NCI-H345 treated with DMSO at 0.1 percent for 48 hours (cell line): ENCODE measurements around the gene STIM2.
"Not testable (repeated sequence)": the region's sequence is repeated elsewhere in the genome, so short reads cannot be mapped to it uniquely, and the experiment has no call there.

ENCODE experiments used
- DNase-seq: peaks from one replicate; lab custom pipeline; 2025; ENCODE audit not compliant: unreplicated experiment; lab: John Stamatoyannopoulos, UW

STIM2 gene

DNA sequence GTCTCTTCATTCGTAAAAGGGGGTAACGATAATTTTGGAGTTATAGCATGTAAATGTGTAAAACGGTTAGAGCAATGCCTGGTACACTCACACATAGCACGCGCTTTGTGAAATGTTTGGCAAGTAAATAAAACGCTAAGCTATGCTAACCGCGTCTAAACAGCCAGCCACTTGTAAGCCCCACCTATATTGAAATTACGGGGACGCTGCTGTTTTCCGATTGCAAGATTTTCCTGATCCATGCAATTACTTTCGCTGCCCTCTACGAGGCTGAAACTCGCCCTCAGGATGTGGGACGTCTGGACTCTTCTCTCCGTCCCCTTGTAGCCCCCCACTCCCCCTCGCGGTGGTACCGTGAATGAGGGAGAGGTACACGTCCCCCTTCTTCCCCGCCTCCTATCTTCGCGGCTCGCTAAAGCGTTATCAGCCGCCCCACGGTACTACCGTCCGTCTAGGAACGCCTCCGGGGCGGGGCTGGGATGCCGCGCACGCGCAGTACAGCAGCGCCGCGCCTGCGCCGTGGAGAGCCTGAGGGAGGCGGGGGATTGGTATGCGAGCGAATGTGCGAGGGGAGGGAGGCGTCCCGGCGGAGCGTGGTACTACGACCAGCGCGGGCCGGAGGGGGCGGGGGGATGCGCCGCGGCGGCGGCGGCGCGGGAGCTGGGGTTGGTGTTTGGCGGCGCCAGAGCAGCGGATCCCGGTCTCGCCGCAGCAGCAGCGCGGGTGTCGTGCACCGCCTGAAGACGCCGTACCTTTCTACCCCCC is at the start of gene STIM2:
TSS of gene STIM2 (plus strand) at position 685 of the 765 bp plus-strand sequence.
- peak; percentile 73 for DNase-seq

DNA sequence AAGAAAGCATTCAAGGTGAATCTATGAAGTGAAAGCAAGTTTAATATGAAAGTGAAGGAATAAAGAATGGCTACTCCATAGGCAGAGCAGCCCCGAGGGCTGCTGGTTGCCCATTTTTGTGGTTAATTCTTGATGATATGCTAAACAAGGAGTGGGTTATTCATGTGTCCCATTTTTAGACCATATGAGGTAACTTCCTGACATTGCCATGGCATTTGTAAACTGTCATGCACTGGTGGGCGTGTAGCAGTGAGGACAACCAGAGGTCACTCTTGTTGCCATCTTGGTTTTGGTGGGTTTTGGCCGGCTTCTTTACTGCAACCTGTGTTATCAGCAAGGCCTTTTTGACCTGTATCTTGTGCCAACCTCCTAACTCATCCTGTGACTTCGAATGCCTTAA is 49.1 kb upstream of the STIM2 start:
- not testable (repeated sequence) for DNase-seq

DNA sequence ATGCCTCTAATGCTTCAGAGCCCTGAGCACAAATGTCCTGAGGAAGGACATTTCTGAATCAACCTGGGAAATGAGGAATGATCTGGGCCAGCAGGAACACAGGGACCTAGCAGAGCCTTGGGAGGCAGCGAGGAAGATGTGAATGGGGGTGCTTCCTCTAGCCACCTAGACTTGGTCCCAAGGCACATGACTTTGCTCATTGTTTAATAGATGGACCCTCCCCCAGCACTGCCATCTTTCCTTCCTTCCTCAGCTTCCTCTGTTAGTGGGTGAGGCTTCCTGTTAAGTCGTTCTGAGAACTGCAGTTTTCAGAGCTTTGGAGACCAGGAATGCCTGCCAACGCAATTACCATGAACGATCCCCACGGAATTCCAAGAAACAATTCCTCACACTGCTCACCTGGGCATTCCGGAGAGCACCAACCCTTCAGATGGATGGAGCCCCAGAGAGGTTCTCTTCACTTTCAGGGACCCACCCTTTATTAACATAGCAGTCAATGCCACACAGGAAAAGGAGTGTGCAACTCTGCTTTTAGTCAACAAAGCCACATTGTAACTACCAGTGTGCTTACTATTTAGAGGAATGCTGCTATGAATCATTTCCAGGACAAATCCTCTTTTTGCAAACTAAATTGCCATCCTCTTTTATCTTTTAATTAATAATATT is 48.5 kb upstream of the STIM2 start:
- no peak for DNase-seq

DNA sequence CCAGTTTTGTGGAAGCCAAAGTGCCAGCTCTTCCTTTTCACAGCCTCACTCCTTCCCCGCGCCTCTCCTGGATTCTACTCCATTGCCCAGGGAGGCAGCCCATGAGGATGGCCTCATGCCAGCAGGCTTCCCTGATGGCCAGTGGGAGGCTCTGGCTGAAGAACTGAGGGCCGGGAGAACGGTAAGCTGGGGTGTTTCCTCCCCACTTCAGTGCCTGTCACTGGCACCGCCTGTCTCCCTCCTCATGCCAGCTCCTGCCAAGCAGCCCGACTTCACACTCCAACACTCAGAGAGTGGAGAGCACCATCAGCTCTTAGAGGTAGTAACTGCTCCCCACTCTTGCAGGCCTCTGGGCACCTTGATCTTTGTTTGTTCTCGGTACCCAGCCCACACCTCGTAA is 46.9 kb upstream of the STIM2 start:
- DNase-seq: no peak

DNA sequence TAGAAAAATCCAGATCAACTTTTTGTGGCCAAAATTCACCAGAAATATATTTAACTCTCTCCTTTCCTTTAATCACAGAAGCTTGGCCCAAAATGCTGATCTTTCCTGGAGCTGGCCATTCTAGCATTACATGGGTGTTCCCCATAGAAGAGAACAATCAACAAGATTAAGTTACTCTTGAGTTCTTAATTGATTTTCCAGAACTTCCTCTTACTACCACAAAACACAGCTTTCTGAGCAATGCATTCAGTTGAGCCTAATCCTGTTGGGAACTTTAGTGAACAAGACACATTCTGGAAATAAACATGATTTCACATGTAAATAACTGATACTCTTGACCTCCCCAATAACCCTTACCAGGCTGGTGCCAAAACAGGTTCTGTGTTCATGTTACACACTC is 45.4 kb upstream of the STIM2 start:
- no peak for DNase-seq

DNA sequence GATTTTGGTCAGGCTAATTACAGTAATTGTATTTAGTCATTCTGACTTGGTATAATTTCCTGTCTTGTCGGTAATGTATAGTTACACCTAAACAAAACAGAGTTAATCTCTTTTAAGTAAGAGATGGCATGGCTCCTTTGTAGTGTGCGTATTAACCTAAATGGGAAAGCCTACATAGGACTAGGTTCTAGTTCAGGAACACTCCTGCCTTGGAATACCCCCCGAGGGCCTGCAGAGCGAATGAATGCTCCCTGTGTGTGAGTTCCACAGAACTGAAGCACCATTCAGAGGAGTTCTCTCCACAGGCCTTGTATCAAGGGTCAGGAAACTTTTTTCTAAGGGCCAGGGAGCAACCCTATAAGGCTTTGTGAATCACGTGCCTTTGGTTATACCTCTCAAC is 44.9 kb upstream of the STIM2 start:
- no peak for DNase-seq

DNA sequence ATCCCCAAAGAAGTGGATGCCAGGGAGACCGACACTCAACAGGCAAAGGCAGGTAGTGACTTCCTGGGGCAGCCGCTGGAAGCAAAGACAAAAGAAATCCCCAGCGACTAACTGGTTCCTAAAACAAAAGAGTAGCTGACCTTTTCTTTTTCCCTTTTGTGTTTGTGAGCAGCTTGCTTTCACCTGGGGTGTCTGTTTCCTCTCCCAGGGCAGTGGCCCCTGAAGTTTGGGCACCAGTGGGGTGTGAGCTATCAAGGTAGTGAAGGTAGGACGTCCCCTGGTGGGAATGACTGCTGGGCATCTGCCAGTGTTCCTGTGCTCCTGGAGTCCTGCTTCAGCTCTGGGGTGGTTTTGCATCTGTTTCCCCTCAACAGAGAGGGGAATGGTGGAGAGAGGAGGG is 41.6 kb upstream of the STIM2 start:
- DNase-seq: no peak

DNA sequence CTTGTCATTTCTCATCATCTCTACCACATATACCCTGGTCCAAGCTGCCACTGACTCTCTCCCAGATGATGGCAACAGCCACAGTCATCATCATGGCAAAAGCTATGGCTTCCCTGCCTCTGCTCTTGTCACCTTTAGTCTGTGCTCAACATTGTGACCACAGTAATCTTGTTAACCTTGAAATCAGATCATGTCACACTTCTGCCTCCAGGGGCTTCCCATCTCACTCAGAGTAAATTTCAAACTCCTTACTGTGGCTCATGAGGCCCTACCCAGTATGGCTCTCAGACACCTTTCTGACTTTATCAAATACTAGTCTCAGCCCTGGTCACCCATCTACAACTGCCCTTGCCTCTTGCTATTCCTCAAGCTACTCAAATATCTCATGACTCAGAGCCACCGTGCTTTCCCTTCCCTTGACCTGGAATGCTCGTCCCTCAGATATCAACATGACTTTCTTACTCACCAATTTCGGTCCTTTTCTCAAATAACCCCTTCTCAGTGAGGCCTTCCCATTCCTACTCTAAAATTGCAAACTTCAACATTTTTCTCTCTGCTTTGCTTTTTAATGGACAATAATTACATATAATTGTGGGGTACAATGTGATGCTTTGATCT is 41.1 kb upstream of the STIM2 start:
- DNase-seq: no peak

DNA sequence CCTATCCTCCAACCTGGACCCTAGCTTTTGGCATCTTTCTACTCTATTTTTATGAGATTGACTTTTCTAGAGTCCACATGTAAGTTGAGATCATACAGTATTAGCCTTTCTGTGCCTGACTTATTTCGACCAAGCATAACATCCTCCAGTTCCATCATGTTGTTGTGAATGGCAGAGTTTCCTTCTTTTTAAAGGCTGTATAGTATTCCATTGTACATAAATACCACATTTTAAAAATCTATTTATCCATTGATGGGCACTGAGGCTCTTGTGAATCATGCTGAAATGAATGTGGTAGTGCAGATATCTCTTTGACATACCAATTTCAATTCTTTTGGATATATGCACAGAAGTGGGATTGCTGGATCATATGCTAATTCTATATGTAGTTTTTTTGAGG is 40.3 kb upstream of the STIM2 start:
- DNase-seq: no peak

DNA sequence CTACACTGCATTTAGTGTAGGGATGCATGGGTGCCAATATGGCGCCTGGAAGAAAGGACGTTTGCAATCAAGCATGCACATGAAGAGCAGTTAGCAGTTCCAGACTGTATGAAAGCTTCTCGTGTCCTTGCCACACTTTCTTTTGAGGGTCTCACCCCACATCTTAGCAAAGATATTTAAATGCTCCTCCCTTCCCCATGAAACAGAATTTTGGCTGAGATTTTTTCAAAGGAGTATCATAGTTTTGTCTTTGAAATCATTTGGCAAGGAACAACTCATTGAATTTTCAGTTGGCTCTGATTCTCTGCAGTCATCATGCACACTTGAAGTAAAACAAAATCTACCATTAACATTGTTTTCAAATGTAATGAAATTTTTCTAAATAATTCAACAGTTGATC is 39.6 kb upstream of the STIM2 start:
- no peak for DNase-seq

DNA sequence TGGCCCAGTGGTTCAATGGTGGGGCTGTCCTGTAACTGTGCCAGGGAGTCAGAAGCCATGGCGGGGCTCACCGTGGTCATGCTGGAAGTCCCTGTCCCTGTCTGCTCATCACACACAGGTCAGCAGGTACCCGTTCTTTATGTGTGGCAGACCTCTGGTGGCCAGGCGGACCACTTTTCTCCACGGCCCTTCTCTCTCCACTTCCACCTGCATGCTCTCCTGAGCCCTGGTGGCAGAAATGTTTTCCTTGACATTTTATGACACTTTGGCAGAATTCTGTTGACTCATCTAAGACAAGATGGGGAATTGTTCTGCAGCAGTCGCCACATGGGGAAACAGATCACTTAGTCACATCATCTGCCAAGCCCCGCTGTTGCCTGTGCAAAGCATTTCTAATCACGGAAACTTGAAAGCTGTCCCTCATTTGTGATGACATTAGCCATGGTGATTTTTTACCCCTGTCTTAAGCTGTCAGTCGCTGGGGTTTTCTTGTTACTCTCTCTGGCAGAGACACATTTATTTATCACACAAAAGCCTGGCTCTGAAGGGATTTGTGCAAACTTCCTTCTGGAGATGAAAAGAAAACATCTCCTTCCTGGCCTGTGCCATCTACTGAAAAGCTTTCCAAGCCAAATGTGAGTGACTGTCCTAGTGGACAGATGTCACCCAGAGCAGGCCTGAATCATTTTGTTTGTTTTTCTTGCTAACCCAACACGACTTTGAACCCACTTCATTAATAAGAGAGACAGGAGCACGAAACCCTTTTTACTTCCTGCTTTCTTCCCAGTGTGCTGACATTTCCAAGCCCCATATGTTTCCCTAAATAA is 38.8 kb upstream of the STIM2 start:
- DNase-seq: no peak

DNA sequence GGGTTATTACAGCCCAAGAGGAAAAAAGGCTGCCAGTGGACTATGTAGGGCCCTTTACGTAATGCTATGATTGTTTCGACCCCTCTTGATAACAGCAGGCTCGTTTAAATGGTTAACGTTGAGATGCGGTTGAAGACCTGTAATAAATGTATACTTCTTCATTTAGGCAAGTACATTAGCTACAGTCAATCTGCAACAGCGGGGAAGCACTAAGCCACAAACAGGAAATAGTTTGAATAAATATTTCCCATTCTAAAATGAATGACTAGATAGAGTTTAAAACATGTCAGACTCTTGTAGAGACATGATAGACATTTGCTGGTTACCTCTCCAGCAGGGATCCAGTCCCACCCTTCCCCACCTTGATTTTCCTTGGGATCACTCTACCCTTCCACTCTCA is 38.1 kb upstream of the STIM2 start:
- DNase-seq: no peak

DNA sequence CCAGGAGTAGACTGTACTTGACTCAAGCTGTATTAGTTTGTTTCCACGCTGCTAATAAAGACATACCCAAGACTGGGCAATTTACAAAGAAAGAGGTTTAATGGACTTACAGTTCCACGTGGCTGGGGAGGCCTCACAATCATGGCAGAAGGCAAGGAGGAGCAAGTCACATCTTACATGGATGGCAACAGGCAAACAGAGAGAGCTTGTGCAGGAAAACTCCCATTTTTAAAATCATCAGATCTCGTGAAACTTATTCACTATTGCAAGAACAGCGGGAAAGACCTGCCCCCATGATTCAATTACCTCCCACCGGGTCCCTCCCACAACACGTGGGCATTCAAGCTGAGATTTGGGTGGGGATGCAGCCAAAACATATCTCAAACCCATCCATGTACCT is 37.7 kb upstream of the STIM2 start:
- DNase-seq: not testable (repeated sequence)

DNA sequence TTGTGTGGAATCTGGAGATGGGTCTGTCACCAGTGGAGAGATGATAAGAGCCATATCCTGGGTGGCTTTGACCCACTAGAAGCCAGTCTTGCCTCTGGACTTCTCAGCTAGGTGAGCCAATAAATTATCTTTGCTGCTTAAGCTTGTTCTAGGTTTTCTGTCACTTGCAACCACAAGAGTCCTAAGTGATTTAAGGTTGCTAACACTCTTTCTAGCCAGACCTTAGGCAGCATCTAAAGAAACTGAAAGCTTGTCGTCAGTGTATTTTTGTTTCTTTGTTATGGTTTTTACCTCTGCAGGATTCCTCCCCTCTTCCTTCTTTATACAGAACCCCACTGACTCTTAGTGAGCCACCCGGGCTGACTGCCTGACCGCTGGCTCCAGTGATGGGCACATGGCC is 37.1 kb upstream of the STIM2 start:
- no peak for DNase-seq

DNA sequence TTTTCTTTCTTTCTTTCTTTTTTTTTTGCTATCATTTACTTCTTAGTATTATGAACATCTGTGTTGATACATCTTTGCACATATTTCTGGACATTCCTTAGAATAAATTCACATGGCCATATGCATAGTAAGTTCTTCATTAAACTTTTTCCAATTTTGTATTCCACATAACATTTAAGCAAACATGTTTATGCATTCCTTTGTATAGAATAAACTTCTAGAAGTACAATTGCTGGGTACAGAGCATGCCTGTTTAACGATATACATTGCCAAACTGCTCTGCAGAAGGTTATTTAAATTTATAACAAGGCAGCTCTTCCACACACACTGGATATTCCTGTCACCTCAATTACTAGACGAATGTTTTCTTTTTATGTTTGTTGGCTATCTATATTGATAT is 36.0 kb upstream of the STIM2 start:
- DNase-seq: no peak

DNA sequence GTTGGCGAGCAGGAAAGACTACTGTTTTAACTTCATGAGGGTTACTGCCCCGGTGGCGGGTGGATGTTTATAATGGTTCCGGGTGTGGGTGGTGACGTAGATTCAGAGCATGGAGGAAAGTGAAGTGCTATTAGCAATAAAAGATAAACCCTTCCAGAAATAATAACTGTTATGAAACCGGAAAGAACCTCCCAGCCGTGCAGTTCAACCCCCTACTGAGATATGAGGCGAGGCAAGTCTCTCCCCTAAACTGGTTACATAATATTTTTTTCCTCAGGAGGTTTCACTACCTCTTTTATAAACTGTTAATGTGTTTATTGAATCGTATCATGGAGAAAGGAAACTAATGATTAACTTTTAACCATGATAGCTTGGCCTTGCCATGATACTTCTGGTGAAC is 33.9 kb upstream of the STIM2 start:
- no peak for DNase-seq

DNA sequence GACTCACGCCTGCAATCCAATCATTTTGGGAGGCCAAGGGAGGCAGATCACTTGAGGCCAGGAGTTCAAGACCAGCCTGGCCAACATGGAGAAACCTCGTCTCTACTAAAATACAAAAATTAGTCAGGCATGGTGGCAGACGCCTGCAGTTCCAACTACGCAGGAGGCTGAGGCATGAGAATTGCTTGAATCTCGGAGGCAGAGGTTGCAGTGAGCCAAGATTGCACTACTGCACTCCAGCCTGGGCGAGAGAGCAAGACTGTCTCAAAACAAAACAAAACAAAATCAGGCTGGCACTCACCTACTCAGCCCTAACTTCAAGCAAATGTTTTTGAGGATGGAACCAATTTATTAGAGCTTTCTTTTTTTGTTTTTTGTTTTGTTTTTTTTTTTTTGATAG is 33.3 kb upstream of the STIM2 start:
- DNase-seq: not testable (repeated sequence)

DNA sequence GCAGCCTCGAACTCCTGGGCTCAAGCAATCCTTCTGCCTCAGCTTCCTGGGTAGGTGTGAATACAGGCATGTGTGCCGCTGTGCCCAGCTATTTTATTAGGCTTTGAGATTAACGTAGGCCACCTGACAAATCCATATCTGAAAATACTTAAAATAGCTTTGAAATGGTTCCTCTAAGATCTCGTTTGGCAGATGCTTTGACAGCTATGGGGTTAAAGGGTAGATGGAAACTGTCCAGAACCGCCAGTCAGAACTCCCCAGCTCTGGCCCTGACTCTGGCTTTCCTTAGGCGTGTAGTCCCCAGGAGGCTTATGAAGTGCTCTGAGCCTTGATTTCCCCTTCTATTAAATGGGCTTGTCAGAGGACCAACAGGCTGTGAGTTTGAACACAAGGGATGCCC is 32.8 kb upstream of the STIM2 start:
- no peak for DNase-seq

DNA sequence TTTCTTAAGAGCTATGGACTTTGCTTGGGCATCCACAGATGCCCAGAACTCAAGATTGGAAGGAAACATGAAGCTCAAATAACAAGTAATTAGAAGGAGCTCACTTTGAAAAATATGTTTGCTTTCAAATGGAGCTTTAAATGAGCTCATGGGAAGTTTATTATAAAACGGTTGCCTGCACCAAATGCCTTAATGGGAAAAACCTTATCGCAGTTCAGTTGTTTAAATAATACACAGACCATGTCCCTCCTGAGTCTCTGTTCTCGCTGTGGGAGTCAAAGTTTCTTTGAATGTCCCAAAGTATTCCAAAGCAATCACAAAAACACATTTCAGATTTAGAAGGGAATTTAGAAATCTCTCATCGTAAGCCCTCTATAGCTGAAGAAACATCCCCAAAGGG is 31.6 kb upstream of the STIM2 start:
- no peak for DNase-seq

DNA sequence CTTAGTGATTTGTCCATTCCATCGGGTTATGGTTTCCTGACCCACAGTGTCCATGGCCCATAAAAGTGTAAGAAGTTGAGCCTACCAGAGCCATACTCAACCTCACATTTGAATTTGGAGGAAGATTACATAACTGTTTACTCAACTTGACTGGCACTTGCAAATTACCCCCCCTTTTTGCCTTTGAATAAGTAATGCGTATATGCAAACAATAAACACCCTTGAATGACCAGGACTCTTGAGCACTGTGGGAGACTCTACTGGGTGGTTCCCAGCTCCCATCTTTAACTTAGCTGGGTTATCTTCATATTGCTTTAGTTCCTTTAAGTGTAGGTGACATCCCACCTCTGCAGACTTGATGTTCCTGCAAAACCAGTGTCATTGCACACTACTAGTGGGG is 30.6 kb upstream of the STIM2 start:
- DNase-seq: no peak

DNA sequence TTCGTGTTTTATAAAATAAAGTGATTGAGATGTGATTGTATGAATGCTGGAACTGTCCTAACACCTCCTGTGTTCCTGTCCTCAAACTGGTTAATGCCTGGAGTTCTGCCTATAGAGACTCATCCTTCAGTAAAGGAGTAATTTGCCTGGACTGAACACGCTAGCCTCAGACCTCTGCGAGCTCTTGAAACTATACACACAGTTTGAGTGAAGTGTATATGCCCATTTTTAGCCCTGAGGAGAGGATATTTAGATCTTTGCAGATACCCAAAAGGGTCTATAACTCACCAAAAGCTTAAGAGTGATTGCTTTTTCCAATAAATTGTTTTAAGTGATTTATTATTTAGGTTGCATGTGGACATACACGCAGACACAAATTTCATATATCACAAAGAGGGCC is 29.9 kb upstream of the STIM2 start:
- no peak for DNase-seq

DNA sequence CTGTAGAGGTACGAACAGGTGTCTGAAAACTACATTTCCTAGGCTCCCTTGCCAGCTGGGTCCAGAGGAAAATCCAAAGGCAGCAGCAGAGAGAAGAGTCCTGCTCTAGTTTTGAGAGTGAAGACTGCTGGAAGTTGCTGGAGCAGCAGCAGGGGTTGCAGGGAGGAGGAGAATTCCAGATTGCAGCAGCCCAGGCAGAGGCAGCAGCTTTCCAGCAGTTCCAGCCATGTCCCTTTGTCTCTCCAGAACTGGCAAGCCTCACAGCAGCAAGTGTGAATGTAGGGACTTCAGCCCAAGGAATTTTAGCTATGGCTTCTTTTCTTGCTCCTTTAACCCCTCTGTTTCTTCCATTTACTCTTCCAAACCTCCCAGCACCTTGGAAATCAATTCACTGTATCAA is 24.1 kb upstream of the STIM2 start:
- DNase-seq: no peak
